IMR-90 (cell line): ENCODE data around the gene MRTO4. TPM values are rescaled to one million over a fixed set of nuclear protein-coding genes. Genes with fewer than 3 reads are reported as not detected.

Experiments used
- ATAC-seq: fragments of 200-7000 bp; cut with Tn5 transposase; 2 replicates; pipeline ENCODE4 v1.9.1; 2020; ENCODE audit warnings: low read depth, mild to moderate bottlenecking, moderate library complexity
- BruUV-seq: library from RNA; stranded (reverse); fragments of 400-500 nt; replicated peaks from 2 replicates; lab custom pipeline; 2021; lab: Mats Ljungman, UMichigan
- CTCF ChIA-PET: fragments of 300-600 bp; formaldehyde crosslinking; extraction: SDS; loops from one replicate; lab custom pipeline; 2021; ENCODE audit warnings: antibody characterized with exemption; lab: Yijun Ruan, JAX
- POLR2A ChIA-PET: fragments of 300-600 bp; sonication (Branson Sonifier 250); formaldehyde crosslinking; loops from one replicate; lab custom pipeline; 2022; ENCODE audit warnings: antibody characterized with exemption; ENCODE audit not compliant: unreplicated experiment; lab: Charles Lee
- DNase-seq: peaks from one replicate; pipeline ENCODE4 v3.0.0; 2013
- H2AFZ ChIP-seq: replicated peaks from 2 replicates; pipeline ENCODE3; 2013; ENCODE audit warnings: low read length, mild to moderate bottlenecking; ENCODE audit not compliant: poor library complexity
- H2AK5ac ChIP-seq: 2 replicates; pipeline ENCODE4 v1.6.1; 2013; ENCODE audit warnings: low read depth, low read length, inconsistent platforms
- H2AK9ac ChIP-seq: replicated peaks from 2 replicates; pipeline ENCODE3; 2013; ENCODE audit warnings: mild to moderate bottlenecking, low read depth, low read length, moderate library complexity; ENCODE audit not compliant: poor library complexity
- H2BK120ac ChIP-seq: 2 replicates; pipeline ENCODE4 v1.6.1; 2013; ENCODE audit warnings: low read depth, low read length, inconsistent platforms
- H2BK15ac ChIP-seq: 3 replicates; pipeline ENCODE4 v1.6.1; 2013; ENCODE audit warnings: low read depth, low read length, inconsistent platforms
- H2BK20ac ChIP-seq: 2 replicates; pipeline ENCODE4 v1.6.1; 2013; ENCODE audit warnings: low read depth, mild to moderate bottlenecking, inconsistent platforms, low read length, moderate library complexity
- H2BK5ac ChIP-seq: 2 replicates; pipeline ENCODE4 v1.6.1; 2013; ENCODE audit warnings: mild to moderate bottlenecking, low read depth, low read length, inconsistent platforms; ENCODE audit not compliant: poor library complexity, severe bottlenecking
- H3K14ac ChIP-seq: replicated peaks from 2 replicates; pipeline ENCODE4 v1.6.1; 2013; ENCODE audit warnings: low read depth, low read length, inconsistent platforms
- H3K18ac ChIP-seq: 2 replicates; pipeline ENCODE4 v1.6.1; 2013; ENCODE audit warnings: low read depth, low read length, control low read depth
- H3K23ac ChIP-seq: 2 replicates; pipeline ENCODE4 v1.6.1; 2013; ENCODE audit warnings: low read depth, low read length, inconsistent platforms
- H3K27ac ChIP-seq: 2 replicates; pipeline ENCODE4 v1.5.1; 2013; ENCODE audit warnings: mild to moderate bottlenecking, control low read depth, low read length; ENCODE audit not compliant: insufficient read depth
- H3K27me3 ChIP-seq: 2 replicates; pipeline ENCODE4 v1.6.1; 2013; ENCODE audit warnings: low read length; ENCODE audit not compliant: control insufficient read depth, insufficient read depth
- H3K36me3 ChIP-seq: 2 replicates; pipeline ENCODE4 v1.6.1; 2013; ENCODE audit warnings: low read length, mixed read lengths; ENCODE audit not compliant: control insufficient read depth, insufficient read depth
- H3K4ac ChIP-seq: 2 replicates; pipeline ENCODE4 v1.6.1; 2013; ENCODE audit warnings: low read depth, low read length, inconsistent platforms
- H3K4me1 ChIP-seq: 2 replicates; pipeline ENCODE4 v1.6.1; 2013; ENCODE audit warnings: low read length, mixed read lengths; ENCODE audit not compliant: control insufficient read depth, insufficient read depth
- H3K4me2 ChIP-seq: 2 replicates; pipeline ENCODE4 v1.6.1; 2013; ENCODE audit warnings: low read depth, mild to moderate bottlenecking, control low read depth, low read length, moderate library complexity
- H3K4me3 ChIP-seq: 2 replicates; pipeline ENCODE4 v1.5.1; 2013; ENCODE audit warnings: low read depth, mild to moderate bottlenecking, control low read depth, low read length, moderate library complexity; ENCODE audit not compliant: insufficient read depth
- H3K56ac ChIP-seq: 2 replicates; pipeline ENCODE4 v1.6.1; 2013; ENCODE audit warnings: low read length, inconsistent platforms; ENCODE audit not compliant: insufficient read depth; ENCODE audit errors: extremely low read depth
- H3K79me1 ChIP-seq, 2 experiments: 2 replicates each; pipeline ENCODE4 v1.6.1; 2013; ENCODE audit warnings: low read length in 2 of 2, inconsistent platforms in 1 of 2, low read depth in 1 of 2
- H3K9ac ChIP-seq: 2 replicates; pipeline ENCODE4 v1.6.1; 2013; ENCODE audit warnings: low read depth, low read length, control low read depth
- H3K9me1 ChIP-seq: 2 replicates; pipeline ENCODE4 v1.6.1; 2013; ENCODE audit warnings: low read length, inconsistent platforms; ENCODE audit not compliant: insufficient read depth
- H3K9me3 ChIP-seq: 2 replicates; pipeline ENCODE4 v1.6.1; 2013; ENCODE audit warnings: low read length; ENCODE audit not compliant: control insufficient read depth, insufficient read depth
- H4K20me1 ChIP-seq: 2 replicates; pipeline ENCODE4 v1.6.1; 2013; ENCODE audit warnings: low read length, inconsistent platforms; ENCODE audit not compliant: insufficient read depth
- H4K5ac ChIP-seq: 2 replicates; pipeline ENCODE4 v1.6.1; 2013; ENCODE audit warnings: mild to moderate bottlenecking, low read depth, low read length, control low read depth
- H4K8ac ChIP-seq, 2 experiments: 2 replicates each; pipeline ENCODE4 v1.6.1; 2013; ENCODE audit warnings: low read depth in 2 of 2, low read length in 2 of 2, control low read depth in 1 of 2, inconsistent platforms in 1 of 2
- H4K91ac ChIP-seq: 2 replicates; pipeline ENCODE4 v1.6.1; 2013; ENCODE audit warnings: low read depth, low read length, inconsistent platforms; ENCODE audit not compliant: insufficient read depth
- CEBPB ChIP-seq: IDR thresholded peaks from 2 replicates; pipeline ENCODE4 v1.6.1; 2012; ENCODE audit warnings: low read depth, low read length, improper control_type of control experiment
- ELK1 ChIP-seq: fragments of 150-350 bp; IDR thresholded peaks from 2 replicates; pipeline ENCODE4 v1.6.1; 2016; ENCODE audit warnings: low read depth, mild to moderate bottlenecking, low read length, moderate library complexity, borderline replicate concordance
- MAFK ChIP-seq: IDR thresholded peaks from 2 replicates; pipeline ENCODE4 v1.6.1; 2012; ENCODE audit warnings: low read depth, low read length, improper control_type of control experiment
- POLR2A ChIP-seq: IDR thresholded peaks from 2 replicates; pipeline ENCODE4 v1.6.1; 2012; ENCODE audit warnings: mild to moderate bottlenecking, low read depth, low read length
- RFX5 ChIP-seq: IDR thresholded peaks from 2 replicates; pipeline ENCODE4 v1.8.0; 2012; ENCODE audit warnings: low read depth, mild to moderate bottlenecking, low read length, moderate library complexity
- USF2 ChIP-seq: fragments of 150-350 bp; IDR thresholded peaks from 2 replicates; pipeline ENCODE4 v1.6.1; 2017; ENCODE audit warnings: mild to moderate bottlenecking, antibody characterized with exemption, low read length, low read depth
- WGBS, 2 experiments: methylation state at CpG; one replicate each; pipeline versions ENCODE4 v1.1.5 to v1.1.7; 2013; ENCODE audit warnings: missing lambda C conversion rate in 2 of 2; ENCODE audit not compliant: insufficient read length in 1 of 2; ENCODE audit errors: extremely low coverage in 2 of 2; 5-methylcytosine and 5-hydroxymethylcytosine counted together
- dilution Hi-C: fragments of 300-500 bp; cut with HindIII; formaldehyde crosslinking; loops from one replicate; pipeline ENCODE4 v1.14.3; 2018; ENCODE audit warnings: low sequenced_read_pairs; ENCODE audit not compliant: unreplicated experiment
- in situ Hi-C: fragments of 300-500 bp; cut with MboI; formaldehyde crosslinking; loops from 3 replicates; pipeline ENCODE4 v1.14.3; 2019; ENCODE audit warnings: low sequenced_read_pairs, inconsistent platforms, mixed read lengths
- intact Hi-C: fragments of 100-400 bp; cut with micrococcal nuclease; formaldehyde crosslinking; loops from 2 replicates; pipeline ENCODE4 v1.10.0; 2022
- polyA plus RNA-seq, 3 experiments: library from polyadenylated mRNA; depleted of rRNA; stranded (reverse); fragments of >200 nt; gene quantifications; 2 replicates each; pipeline ENCODE4 v1.2.3, GENCODE V29; 2012; ENCODE audit warnings: low replicate concordance in 1 of 3
- total RNA-seq: library from RNA; depleted of rRNA; stranded (reverse); fragments of >200 nt; gene quantifications from 2 replicates; pipeline ENCODE4 v1.2.3, GENCODE V29; 2012

Gene MRTO4
- total and polyA plus RNA-seq, 2 of the 4 experiments (the other 2 are of a cell fraction): 48.0 to 58.1 TPM

GRCh38 chr1:19283891-19284290 lies 32.3 kb downstream of the MRTO4 start:
- no peak overlapping the region for H3K4ac ChIP-seq
- no peak overlapping the region for H3K14ac ChIP-seq
- no peak for DNase-seq
- no peaks in the 10 kb centered on the region for H3K9me3 ChIP-seq
- POLR2A ChIA-PET: no interaction called here
- no peak for ATAC-seq
- intact Hi-C loops (no loop called here), in situ Hi-C loops (no loop called here), dilution Hi-C loops (no loop called here)
- H3K9me1 ChIP-seq: no peaks in the 10 kb centered on the region
- no peak overlapping the region for H4K8ac ChIP-seq
- no peak overlapping the region for H4K91ac ChIP-seq
- no peak overlapping the region for H3K9ac ChIP-seq
- BruUV-seq: no TSS peak
- H3K27me3 ChIP-seq: no peaks in the 10 kb centered on the region
- CTCF ChIA-PET: interaction anchor here (0.7 kb wide), 1 partner anchor 357 kb away, joined by 7 read pairs; no protein-coding TSS in a partner anchor
- H2AK5ac ChIP-seq: no peak overlapping the region
- H3K23ac ChIP-seq: no peak overlapping the region
- H3K18ac ChIP-seq: no peak overlapping the region
- H3K27ac ChIP-seq: no peak overlapping the region
- peaks cover 2% of the 10 kb centered on the region; the same call in 1 of the 2 replicates for H3K4me1 ChIP-seq
- no peak overlapping the region for H2AK9ac ChIP-seq
- H4K5ac ChIP-seq: no peak overlapping the region
- H3K36me3 ChIP-seq: peaks cover 3% of the 10 kb centered on the region
- no peak overlapping the region for H3K4me3 ChIP-seq
- H4K20me1 ChIP-seq: no peaks in the 10 kb centered on the region
- H2AFZ ChIP-seq: no peak overlapping the region
- 83% methylated on average over 1 of the region's 9 CpGs; no CpG with 5 or more reads in 1 of the 2 experiments for WGBS, 2 experiments
- no peak overlapping the region for H3K56ac ChIP-seq
- H2BK120ac ChIP-seq: no peak overlapping the region
- TF ChIP-seq ELK1 (no peak), USF2 (no peak), CEBPB (no peak), POLR2A (no peak), RFX5 (no peak), MAFK (no peak)
- no peaks in the 10 kb centered on the region; a peak in 1 of 4 replicates for H3K79me1 ChIP-seq
- H2BK15ac ChIP-seq: no peak overlapping the region
- no peak overlapping the region for H2BK5ac ChIP-seq
- no peak overlapping the region for H3K4me2 ChIP-seq
- H2BK20ac ChIP-seq: no peak overlapping the region
